SK-N-SH treated with all-trans-retinoic acid at 6 μM for 48 hours (cell line): Measurements from ENCODE around the gene GAPVD1.
A peak's percentile ranks its signal among the peaks of the same experiment; 100 is the strongest.

Experiments
- ATAC-seq: fragments of 200-7000 bp; cut with Tn5 transposase; 3 replicates; pipeline ENCODE4 v1.9.1; 2020; ENCODE audit warnings: mild to moderate bottlenecking, moderate library complexity
- ARNTL ChIP-seq: fragments of 450-650 bp; formaldehyde crosslinking; IDR thresholded peaks from 2 replicates; pipeline ENCODE4 v1.5.0; 2020; ENCODE audit warnings: low read depth, mild to moderate bottlenecking, moderate library complexity, borderline replicate concordance
- BACH2 ChIP-seq: fragments of 250-450 bp; sonication (Bioruptor Pico); IDR thresholded peaks from 2 replicates; pipeline ENCODE4 v1.9.0; 2021; ENCODE audit warnings: mild to moderate bottlenecking, borderline replicate concordance
- CSDC2 ChIP-seq: fragments of 250-450 bp; sonication (Bioruptor Pico); IDR thresholded peaks from 2 replicates; pipeline ENCODE4 v1.5.0; 2020; ENCODE audit warnings: mild to moderate bottlenecking, moderate library complexity
- ESRRG ChIP-seq: fragments of 250-450 bp; sonication (Bioruptor Pico); IDR thresholded peaks from 2 replicates; pipeline ENCODE4 v1.6.1; 2021; ENCODE audit warnings: mild to moderate bottlenecking
- GLIS3 ChIP-seq: fragments of 250-450 bp; sonication (Bioruptor Pico); IDR thresholded peaks from 2 replicates; pipeline ENCODE4 v1.5.0; 2020; ENCODE audit warnings: mild to moderate bottlenecking, moderate library complexity
- ISL1 ChIP-seq: fragments of 250-450 bp; sonication (Bioruptor Pico); IDR thresholded peaks from 2 replicates; pipeline ENCODE4 v2.1.2; 2022; ENCODE audit warnings: mild to moderate bottlenecking, moderate library complexity
- OSR1 ChIP-seq: fragments of 250-450 bp; sonication (Bioruptor Pico); IDR thresholded peaks from 2 replicates; pipeline ENCODE4 v1.8.0; 2022; ENCODE audit warnings: moderate library complexity, mild to moderate bottlenecking, inconsistent platforms
- PPARA ChIP-seq: fragments of 250-450 bp; sonication (Bioruptor Pico); IDR thresholded peaks from 2 replicates; pipeline ENCODE4 v1.5.0; 2020; ENCODE audit warnings: mild to moderate bottlenecking, borderline replicate concordance
- RARB ChIP-seq: fragments of 250-450 bp; sonication (Bioruptor Pico); IDR thresholded peaks from 2 replicates; pipeline ENCODE4 v1.8.0; 2021; ENCODE audit warnings: mild to moderate bottlenecking, moderate library complexity
- SNAI2 ChIP-seq: fragments of 250-450 bp; sonication (Bioruptor Pico); IDR thresholded peaks from 2 replicates; pipeline ENCODE4 v1.5.0; 2020; ENCODE audit warnings: mild to moderate bottlenecking, moderate library complexity
- TCF4 ChIP-seq: fragments of 250-450 bp; sonication (Bioruptor Pico); IDR thresholded peaks from 2 replicates; pipeline ENCODE4 v1.8.0; 2021; ENCODE audit warnings: mild to moderate bottlenecking, moderate library complexity, borderline replicate concordance
- TOX ChIP-seq: fragments of 250-450 bp; sonication (Bioruptor Pico); IDR thresholded peaks from 2 replicates; pipeline ENCODE4 v1.8.0; 2021; ENCODE audit warnings: mild to moderate bottlenecking, moderate library complexity, borderline replicate concordance
- TSHZ2 ChIP-seq: fragments of 250-450 bp; sonication (Bioruptor Pico); IDR thresholded peaks from 2 replicates; pipeline ENCODE4 v1.5.0; 2020; ENCODE audit warnings: mild to moderate bottlenecking, moderate library complexity
- ZFP3 ChIP-seq: fragments of 250-450 bp; sonication (Bioruptor Pico); IDR thresholded peaks from 2 replicates; pipeline ENCODE4 v1.5.0; 2020; ENCODE audit warnings: mild to moderate bottlenecking, moderate library complexity
- ZFP30 ChIP-seq: fragments of 450-650 bp; formaldehyde crosslinking; IDR thresholded peaks from 2 replicates; pipeline ENCODE4 v1.5.0; 2022; ENCODE audit warnings: mild to moderate bottlenecking, moderate library complexity
- ZNF565 ChIP-seq: fragments of 450-650 bp; formaldehyde crosslinking; conservative IDR thresholded peaks from 2 replicates; pipeline ENCODE4 v1.5.0; 2020; ENCODE audit warnings: low read depth, mild to moderate bottlenecking, moderate library complexity
- ZNF8 ChIP-seq: fragments of 450-650 bp; formaldehyde crosslinking; IDR thresholded peaks from 2 replicates; pipeline ENCODE4 v1.5.0; 2020; ENCODE audit warnings: mild to moderate bottlenecking, moderate library complexity
- TF ChIP-seq, protein P1 (sequence below): fragments of 250-450 bp; sonication (Bioruptor Pico); IDR thresholded peaks from 2 replicates; pipeline ENCODE4 v1.5.1; 2021; ENCODE audit warnings: mild to moderate bottlenecking, moderate library complexity
- TF ChIP-seq, protein P2 (sequence below): fragments of 250-450 bp; sonication (Bioruptor Pico); IDR thresholded peaks from 2 replicates; pipeline ENCODE4 v1.5.1; 2020; ENCODE audit warnings: low read depth, mild to moderate bottlenecking, moderate library complexity
- TF ChIP-seq, protein P3 (sequence below): fragments of 250-450 bp; sonication (Bioruptor Pico); IDR thresholded peaks from 2 replicates; pipeline ENCODE4 v1.8.0; 2020; ENCODE audit warnings: mild to moderate bottlenecking, moderate library complexity, borderline replicate concordance

GAPVD1 gene

GRCh38 chr9:125241000-125241862 is 20.4 kb upstream of the GAPVD1 start, which contains the start of gene HSPA5:
HSPA5 (minus strand) TSS chr9:125241343; CDS start chr9:125241126, 217 bp downstream.
- TF ChIP-seq, protein P1, sequence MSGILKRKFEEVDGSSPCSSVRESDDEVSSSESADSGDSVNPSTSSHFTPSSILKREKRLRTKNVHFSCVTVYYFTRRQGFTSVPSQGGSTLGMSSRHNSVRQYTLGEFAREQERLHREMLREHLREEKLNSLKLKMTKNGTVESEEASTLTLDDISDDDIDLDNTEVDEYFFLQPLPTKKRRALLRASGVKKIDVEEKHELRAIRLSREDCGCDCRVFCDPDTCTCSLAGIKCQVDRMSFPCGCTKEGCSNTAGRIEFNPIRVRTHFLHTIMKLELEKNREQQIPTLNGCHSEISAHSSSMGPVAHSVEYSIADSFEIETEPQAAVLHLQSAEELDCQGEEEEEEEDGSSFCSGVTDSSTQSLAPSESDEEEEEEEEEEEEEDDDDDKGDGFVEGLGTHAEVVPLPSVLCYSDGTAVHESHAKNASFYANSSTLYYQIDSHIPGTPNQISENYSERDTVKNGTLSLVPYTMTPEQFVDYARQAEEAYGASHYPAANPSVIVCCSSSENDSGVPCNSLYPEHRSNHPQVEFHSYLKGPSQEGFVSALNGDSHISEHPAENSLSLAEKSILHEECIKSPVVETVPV, result no peak
- TF ChIP-seq SNAI2 (CRISPR knock-in tag), result no peak
- peak; percentile 94 for ATAC-seq

DNA sequence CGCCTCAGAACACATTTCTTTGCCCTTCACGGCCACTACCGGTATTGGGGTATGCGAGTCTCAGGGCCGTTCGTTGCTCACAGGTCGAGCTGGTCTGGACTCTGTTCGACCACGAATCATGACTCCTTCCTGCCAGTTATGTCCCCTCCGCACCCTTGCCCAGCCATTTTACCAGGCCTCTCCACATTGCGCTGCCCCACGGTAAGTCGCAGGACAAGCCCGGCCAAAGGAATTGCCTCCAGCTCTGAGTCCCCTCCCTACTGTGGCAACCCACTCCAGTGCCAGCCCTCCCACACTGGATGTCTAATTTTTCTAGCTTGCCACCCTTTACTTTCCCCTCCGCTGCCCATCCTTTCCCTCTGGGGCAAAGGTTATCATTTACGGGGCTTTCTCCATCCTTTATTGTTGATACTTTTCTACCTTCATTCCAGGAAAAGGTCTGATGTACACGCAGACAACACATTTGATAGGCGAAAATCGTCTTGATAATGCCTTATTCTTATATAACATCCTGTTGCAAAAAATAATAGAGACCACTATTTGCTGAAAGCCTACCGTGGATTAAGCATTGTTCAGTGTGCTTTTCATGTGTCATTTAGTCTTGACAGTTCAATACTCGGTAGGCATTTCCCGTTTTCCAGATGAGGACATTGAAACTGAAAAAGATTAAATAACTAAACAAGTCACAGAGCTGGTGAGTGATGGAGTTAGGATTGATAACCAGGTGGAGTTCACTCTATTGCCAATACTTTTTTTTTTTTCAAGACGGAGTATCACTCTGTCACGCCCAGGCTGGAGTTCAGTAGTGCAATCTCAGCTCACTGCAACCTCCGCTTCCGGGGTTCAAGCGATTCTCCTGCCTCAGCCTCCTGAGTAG is 19.5 kb upstream of the GAPVD1 start:
- no peak for TF ChIP-seq SNAI2 (CRISPR knock-in tag)
- TF ChIP-seq TSHZ2 (CRISPR knock-in tag), result no peak
- no peak for TF ChIP-seq CSDC2 (CRISPR knock-in tag)
- TF ChIP-seq PPARA (CRISPR knock-in tag), result no peak
- TF ChIP-seq TOX, result no peak
- no peak for TF ChIP-seq GLIS3 (CRISPR knock-in tag)
- no peak for TF ChIP-seq ESRRG (CRISPR knock-in tag)
- no peak for TF ChIP-seq RARB (CRISPR knock-in tag)
- TF ChIP-seq, protein P2, sequence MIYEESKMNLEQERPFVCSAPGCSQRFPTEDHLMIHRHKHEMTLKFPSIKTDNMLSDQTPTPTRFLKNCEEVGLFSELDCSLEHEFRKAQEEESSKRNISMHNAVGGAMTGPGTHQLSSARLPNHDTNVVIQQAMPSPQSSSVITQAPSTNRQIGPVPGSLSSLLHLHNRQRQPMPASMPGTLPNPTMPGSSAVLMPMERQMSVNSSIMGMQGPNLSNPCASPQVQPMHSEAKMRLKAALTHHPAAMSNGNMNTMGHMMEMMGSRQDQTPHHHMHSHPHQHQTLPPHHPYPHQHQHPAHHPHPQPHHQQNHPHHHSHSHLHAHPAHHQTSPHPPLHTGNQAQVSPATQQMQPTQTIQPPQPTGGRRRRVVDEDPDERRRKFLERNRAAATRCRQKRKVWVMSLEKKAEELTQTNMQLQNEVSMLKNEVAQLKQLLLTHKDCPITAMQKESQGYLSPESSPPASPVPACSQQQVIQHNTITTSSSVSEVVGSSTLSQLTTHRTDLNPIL (CRISPR knock-in tag), result no peak
- no peak for TF ChIP-seq OSR1 (CRISPR knock-in tag)
- TF ChIP-seq ZNF8 (CRISPR knock-in tag), result no peak
- no peak for TF ChIP-seq ZFP30
- TF ChIP-seq, protein P3, sequence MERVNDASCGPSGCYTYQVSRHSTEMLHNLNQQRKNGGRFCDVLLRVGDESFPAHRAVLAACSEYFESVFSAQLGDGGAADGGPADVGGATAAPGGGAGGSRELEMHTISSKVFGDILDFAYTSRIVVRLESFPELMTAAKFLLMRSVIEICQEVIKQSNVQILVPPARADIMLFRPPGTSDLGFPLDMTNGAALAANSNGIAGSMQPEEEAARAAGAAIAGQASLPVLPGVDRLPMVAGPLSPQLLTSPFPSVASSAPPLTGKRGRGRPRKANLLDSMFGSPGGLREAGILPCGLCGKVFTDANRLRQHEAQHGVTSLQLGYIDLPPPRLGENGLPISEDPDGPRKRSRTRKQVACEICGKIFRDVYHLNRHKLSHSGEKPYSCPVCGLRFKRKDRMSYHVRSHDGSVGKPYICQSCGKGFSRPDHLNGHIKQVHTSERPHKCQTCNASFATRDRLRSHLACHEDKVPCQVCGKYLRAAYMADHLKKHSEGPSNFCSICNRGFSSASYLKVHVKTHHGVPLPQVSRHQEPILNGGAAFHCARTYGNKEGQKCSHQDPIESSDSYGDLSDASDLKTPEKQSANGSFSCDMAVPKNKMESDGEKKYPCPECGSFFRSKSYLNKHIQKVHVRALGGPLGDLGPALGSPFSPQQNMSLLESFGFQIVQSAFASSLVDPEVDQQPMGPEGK (CRISPR knock-in tag), result no peak
- TF ChIP-seq, protein P1, result no peak
- TF ChIP-seq ZFP3 (CRISPR knock-in tag), result no peak
- TF ChIP-seq ARNTL, result no peak
- peak; percentile 24 for ATAC-seq

DNA sequence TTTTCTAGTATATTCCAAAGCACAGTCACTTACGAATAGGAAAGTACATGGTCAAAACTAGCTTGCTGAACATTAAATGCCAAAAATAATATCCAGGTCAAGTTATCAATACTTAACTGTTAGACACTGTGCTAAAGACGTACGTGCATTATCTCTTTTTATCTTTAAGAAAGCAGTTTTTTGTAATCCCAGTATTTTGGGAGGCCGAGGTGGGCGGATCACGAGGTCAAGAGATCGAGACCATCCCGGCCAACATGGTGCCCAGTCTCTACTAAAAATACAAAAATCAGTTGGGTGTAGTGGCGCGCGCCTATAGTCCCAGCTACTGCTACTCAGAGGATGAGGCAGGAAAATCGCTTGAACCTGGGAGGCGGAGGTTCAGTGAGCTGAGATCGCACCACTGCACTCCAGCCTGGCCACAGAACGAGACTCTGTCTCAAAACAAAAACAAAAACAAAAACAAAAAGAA is 17.8 kb upstream of the GAPVD1 start:
- ATAC-seq, result no peak
- TF ChIP-seq BACH2 (CRISPR knock-in tag), result no peak
- TF ChIP-seq SNAI2 (CRISPR knock-in tag), result no peak
- TF ChIP-seq, protein P3 (CRISPR knock-in tag), result no peak
- no peak for TF ChIP-seq TSHZ2 (CRISPR knock-in tag)
- no peak for TF ChIP-seq ARNTL
- no peak for TF ChIP-seq RARB (CRISPR knock-in tag)
- TF ChIP-seq ESRRG (CRISPR knock-in tag), result no peak
- no peak for TF ChIP-seq CSDC2 (CRISPR knock-in tag)
- TF ChIP-seq ISL1 (CRISPR knock-in tag), result no peak
- TF ChIP-seq TCF4, result no peak
- no peak for TF ChIP-seq ZNF565 (CRISPR knock-in tag)
